Glomerular visceral epithelial cell (primary cell): ENCODE results near the gene AOX1.
"Not testable (repeated sequence)": the region's sequence is repeated elsewhere in the genome, so short reads cannot be mapped to it uniquely, and the experiment has no call there.

Experiments used
- DNase-seq: peaks from one replicate; pipeline ENCODE4 v3.0.0-alpha.2; 2016; ENCODE audit errors: extremely low spot score

Gene AOX1

DNA sequence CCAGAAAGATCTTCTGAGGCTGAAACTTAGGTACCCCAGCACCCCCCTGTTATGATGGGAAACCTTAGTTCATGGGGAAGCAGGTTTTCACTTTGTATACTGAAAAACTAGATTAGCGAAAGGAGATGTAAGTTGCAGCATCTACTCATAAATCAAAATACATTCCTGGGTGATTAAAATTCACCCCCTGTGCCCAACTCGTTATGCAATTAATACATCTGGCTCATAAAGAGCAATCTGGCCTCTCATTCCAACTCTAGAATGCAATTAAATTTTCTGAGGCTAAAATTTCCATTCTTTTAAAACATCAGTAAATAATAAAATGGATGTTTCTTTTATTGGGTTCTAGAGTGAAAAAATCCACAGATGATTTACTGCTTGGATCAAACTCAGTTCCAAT, 115.0 kb downstream of the AOX1 start:
- no peak for DNase-seq

DNA sequence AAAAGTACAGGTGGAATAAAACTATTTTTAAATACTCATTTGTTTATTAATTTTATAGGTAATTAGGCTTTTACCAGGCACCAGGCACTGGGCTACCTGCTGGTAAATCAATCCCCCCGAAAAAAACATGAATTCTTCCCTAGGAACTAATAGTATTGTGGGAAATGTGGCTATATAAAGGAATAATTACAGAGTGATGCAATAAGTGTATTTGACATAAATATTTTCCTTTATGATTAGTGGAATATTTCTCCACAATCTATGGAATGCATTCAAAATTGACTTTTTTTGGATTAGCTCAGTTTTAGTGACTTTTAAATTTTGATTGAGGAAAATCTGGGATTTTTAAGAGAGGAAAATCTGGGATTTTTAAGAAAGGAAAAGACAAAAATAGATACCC, 116.2 kb downstream of the AOX1 start:
- no peak for DNase-seq

DNA sequence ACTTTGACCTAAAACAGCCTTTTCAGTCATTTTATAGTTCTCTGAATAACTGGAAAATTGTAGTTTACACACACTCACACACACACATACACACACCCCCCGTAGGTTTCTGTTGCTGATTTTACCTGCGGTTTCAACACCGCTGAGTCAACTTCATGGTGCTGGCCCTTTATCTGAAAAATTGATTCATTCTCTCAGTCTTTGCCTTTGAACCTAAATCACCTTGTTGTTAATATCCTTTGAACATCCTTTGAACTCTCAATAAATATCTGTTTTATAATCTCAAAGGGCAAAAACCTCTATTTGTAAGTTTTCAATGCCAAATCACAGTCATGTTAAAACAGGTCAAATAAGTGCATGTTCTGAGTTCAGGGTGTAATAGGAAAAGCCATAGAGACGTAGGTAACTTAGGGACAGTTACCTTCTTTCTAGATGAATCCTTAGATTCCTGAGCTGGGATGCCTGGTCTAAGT, 116.9 kb downstream of the AOX1 start:
- no peak for DNase-seq

DNA sequence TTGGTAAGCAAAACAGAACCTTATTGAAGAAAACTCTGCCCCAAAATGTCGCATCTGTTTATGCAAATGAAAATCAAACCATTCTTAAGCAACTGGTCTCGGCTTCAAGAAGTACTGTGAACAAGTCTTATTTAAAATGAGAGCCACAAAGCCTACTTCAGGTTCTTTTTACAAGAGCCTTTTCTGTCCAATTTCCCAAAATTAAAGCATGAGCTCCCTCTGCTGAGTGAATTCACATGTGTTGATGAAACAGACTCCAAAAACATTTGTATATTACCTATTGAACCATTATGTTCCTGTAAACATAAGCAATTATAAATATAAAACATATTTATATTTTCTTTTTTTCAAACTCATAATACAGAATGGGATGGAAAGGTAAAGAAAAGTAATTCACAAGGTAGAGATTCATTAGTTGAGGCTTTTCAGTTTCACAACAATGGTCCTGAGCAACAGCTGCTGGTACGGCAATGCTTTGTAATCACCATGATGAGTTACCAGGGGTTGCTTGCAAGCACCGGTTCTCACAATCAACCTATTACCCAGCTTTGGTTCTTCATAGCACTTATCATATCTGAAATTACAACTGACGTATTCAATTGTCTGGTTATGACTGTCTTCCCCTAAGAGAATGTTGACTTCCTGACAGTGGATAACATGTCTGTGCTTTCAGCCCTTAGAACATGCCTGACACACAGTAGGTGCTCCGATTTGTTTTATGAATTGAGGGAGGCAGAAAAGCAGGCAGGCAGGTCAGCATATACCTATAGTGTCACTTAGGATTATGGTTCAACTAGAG, 117.5 kb downstream of the AOX1 start:
- DNase-seq: peak; percentile 63

DNA sequence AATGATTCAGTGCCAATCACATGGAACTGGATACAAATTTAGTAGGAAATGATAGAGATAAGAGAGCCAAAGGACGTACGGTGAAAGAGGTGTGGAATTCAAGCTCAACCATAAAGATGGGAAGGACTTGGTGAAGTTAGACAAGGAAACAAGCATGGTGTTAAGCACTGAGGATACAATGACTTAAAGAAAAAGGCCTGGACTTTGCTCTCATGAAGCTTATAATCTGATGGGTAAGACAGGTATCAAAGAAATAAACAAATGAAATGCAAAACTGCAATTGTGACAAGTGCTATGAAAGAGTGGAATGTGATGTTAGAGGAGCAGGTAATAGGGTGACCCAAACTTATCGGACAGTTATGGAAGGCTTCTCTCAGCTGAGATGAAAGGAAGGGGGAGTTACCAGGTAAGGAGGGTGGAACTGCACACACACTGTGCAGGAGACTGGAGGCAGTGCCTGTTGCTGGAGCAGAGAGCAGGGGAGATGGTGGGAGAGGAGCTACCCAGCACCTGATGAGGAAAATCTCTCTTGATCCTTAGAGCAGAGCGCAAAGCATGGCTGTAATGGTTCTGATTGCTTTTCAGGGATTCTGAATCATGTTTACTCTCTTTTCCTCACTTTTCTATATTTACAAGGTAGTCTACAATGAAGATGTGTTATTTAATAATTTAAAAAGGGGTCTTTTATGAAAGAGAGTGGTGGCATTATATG, 118.3 kb downstream of the AOX1 start:
- no peak for DNase-seq

DNA sequence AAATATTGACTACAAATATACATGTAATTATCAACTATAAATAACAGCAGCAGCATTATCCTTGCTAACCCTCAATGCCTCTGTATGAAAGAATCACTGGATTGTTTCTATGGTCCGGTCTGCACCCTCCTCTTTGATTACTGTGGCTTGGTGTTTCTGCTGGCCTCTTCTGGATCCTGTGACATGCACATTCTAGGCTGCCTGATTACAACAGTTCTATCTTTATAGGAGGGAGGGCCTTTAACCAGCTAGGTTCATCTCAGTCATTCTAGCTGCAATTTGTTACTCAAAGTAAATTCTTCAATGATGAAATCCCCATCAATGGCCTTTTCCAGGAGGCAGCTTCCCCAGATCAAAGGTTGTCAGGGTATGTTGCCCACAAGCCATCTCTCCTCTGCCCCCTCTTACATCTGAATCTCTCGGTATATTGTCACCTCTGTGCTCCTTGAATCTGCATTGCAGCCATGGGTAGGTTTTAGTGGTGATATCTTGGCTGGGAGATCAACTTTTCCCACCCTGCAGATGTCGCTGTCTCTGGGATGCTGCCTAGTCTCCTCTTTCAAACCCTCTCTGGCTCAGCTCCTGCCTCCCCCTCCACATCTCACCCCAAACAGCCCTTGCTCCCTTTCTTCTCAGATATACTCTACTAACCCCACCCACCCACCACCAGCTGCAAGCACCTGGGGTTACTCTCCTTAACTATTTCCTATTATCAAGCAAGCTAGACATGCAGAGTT, 119.7 kb downstream of the AOX1 start:
- peak; percentile 9 for DNase-seq

DNA sequence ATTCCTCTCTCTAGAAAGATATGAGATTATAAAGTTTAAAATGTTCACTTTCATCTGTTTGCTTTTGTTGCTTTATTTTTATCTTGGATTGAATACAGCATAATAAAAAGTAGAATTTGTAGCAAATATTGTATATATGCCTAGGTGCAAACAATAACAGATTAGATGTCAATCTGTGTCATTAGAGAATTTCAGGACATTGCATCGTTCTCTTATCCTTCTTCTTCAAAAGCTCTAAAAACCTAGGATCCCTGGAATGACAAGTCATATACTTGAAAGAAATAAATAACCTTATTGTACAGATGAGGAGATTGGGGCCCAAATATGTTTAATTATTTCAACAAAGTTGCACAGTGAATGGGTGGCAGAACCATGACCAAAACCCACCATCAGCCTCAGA, 123.1 kb downstream of the AOX1 start:
- DNase-seq: no peak

DNA sequence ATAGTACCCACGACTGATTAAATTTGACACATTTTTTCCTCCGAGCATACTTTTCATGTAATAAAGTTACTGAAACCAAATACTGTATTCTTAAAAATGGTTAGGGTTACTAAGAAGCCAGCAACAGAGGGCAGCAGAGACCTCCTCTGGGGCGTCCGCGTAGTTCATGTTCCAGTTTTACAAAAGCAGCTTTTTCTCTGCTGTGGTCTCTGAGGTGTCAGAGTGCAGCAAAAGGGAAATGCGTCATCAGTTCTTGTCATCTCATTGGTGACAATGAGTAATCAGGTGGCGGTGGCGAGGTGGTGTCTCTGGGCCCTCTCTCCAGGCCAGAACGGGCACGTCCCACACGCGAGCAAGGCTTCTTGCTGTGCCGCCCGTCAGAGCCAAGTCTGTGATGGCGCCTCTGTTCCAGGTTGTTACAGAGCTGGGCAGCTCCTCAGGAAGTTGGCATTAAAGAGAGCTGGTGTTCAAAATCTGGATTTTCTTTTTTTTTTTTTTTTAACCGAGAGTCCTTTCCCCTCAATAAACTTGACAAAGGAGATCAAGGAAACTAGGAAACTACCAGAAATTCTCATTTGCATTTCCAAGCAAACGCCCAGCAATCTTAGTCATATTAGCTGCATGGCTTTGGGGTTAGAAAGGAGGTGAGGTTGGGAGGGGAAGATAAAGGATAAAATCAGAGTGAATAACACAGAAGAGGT, 127.3 kb downstream of the AOX1 start:
- peak; percentile 95 for DNase-seq

DNA sequence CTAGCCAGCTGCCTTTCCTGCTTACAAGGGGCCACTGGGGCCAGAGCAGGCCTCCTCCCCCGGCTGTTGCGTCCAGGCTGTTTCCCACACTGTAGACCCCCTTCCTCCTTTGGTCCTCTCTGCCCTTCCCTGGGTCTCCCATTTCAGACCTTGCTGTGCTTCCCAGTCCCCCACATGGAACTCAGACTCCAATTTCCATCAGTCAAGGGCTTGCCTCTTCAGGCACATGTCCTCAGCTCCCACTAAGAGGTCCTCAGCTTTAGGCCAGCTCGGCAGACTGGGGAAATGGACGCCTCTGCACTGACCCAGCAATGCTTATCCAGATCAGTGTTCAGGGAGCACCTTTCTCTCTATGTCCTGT, 127.9 kb downstream of the AOX1 start:
- DNase-seq: no peak

DNA sequence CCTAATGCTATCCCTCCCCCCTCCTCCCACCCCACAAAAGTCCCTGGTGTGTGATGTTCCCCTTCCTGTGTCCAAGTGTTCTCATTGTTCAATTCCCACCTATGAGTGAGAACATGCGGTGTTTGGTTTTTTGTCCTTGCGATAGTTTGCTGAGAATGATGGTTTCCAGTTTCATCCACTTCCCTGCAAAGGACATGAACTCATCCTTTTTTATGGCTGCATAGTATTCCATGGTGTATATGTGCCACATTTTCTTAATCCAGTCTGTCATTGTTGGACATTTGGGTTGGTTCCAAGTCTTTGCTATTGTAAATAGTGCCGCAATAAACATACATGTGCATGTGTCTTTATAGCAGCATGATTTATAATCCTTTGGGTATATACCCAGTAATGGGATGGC, 129.2 kb downstream of the AOX1 start:
- DNase-seq: not testable (repeated sequence)

DNA sequence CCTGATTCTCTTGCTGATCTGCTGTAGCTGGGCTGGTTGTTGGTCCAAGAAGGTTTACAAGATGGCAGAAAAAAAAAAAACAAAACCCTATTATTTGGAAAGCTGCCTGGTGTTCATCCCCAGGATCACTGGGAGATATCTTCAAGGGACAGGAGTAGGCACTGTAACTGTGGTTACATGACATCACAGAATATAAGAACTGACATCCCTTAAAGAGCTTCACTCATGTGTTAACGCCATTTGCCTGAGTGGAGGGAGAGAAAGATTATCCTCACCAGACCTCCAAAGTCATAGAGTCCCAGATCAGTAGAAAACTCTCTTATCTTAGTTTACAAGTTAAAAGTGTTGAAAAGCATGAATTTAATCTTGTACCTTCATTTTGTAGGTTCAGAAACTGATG, 130.6 kb downstream of the AOX1 start:
- no peak for DNase-seq
